ENCODE results near the gene PKP1.

Gene PKP1

DNA sequence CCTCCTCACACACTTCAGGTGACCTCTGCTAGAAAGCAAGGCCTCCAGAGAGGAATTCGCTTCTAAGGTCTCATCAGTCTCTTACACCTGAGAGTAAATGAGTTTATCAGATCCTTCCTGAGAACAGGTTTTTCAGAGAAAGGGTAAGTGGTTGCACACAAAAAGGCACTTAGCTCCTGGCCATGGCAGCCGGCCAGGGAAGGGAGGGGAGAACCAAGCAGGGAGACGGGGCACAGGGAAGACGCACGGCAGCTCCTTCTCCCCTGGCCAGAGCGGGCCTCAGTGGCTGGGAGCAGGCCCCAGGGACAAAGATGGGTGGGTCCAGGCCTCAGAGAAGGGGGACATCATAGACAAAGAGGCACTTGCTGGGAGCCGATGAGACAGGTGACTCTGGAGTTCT, 97.8 kb downstream of the PKP1 start:
- TF ChIP-seq, protein P1, sequence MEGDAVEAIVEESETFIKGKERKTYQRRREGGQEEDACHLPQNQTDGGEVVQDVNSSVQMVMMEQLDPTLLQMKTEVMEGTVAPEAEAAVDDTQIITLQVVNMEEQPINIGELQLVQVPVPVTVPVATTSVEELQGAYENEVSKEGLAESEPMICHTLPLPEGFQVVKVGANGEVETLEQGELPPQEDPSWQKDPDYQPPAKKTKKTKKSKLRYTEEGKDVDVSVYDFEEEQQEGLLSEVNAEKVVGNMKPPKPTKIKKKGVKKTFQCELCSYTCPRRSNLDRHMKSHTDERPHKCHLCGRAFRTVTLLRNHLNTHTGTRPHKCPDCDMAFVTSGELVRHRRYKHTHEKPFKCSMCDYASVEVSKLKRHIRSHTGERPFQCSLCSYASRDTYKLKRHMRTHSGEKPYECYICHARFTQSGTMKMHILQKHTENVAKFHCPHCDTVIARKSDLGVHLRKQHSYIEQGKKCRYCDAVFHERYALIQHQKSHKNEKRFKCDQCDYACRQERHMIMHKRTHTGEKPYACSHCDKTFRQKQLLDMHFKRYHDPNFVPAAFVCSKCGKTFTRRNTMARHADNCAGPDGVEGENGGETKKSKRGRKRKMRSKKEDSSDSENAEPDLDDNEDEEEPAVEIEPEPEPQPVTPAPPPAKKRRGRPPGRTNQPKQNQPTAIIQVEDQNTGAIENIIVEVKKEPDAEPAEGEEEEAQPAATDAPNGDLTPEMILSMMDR (IDR thresholded peaks at IDR 0.05; ENCODE audit: insufficient read depth, low read depth, low read length, missing control alignments), result no peak
- H3K4me3 ChIP-seq (ENCODE audit: low read length), result no peak overlapping the region
- DNase-seq (ENCODE audit: low read depth), result peak; percentile 34

Measured in epithelial cell of esophagus (primary cell).